ENCODE data around the gene TMC8.
"Not testable (repeated sequence)": the region's sequence is repeated elsewhere in the genome, so short reads cannot be mapped to it uniquely, and the experiment has no call there.

Gene TMC8

GRCh38 chr17:78138204-78139060 lies 7.9 kb downstream of the TMC8 start:
- FAIRE-seq = no peak

DNA sequence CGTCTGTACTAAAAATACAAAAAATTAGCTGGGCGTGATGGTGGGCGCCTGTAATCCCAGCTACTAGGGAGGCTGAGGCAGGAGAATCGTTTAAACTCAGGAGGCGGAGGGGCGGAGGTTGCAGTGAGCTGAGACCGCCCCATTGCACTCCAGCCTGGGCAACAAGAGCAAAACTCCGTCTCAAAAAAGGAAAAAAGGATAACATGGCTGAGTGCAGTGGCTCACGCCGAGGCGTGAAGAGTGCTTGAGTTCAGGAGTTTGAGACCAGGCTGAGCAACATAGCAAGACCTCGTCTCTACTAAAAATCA lies 9.2 kb downstream of the TMC8 start:
- FAIRE-seq = not testable (repeated sequence)

GRCh38 chr17:78140169-78141051 lies 9.8 kb downstream of the TMC8 start:
- FAIRE-seq = peak; percentile 55

GRCh38 chr17:78141437-78142118 lies 11.0 kb downstream of the TMC8 start:
- no peak for FAIRE-seq

- no peak for FAIRE-seq
Measured at GRCh38 chr17:78142119-78142861, 11.7 kb downstream of the TMC8 start.

DNA sequence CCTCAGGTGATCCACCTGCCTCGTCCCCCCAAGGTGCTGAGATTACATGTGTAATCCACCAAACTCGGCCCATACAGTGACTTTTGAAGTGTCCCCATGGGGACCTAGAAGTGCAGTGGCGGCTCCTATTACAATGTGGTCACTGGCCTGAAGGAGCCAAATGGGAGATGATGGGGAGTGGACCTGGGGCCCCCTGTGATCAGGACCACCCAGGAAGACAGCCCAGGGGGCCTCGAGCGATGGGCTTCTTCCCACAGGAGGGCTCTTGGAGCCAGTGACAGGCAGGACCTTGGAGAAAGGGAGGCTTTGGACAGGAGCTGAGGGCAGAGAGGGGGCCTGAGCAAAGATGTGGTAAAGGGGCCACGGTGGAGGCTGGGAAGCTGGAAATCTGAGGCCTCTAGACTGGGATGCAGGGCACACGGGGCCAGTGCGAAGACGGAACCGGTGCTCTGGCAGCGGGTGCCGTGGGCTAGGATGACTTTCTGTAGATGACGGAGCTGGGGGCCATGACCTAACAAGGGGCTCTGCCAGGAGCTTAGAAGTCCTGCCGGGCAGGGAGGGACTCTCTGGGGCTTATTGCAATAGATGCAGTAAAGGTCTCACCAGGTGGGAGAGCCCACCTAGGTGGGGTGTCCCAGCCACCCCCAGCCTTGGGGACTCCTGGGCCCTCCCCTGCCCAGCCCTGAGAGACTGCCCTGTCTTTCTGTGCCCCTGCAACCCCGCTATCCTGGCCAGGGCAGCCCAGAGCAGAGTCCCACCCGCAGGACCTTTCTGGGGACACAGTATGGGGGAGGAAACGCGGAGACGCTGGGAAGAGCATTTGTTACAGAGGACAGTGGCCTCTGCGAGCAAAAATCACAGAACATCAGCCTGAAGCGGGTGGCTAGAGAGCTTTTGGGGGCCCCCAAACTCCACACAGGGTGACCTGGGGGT lies 12.9 kb downstream of the TMC8 start:
- FAIRE-seq = no peak

- no peak for FAIRE-seq
Measured at GRCh38 chr17:78144147-78144719, 13.7 kb downstream of the TMC8 start.

- FAIRE-seq = no peak
Measured at GRCh38 chr17:78144736-78145641, 14.4 kb downstream of the TMC8 start.

DNA sequence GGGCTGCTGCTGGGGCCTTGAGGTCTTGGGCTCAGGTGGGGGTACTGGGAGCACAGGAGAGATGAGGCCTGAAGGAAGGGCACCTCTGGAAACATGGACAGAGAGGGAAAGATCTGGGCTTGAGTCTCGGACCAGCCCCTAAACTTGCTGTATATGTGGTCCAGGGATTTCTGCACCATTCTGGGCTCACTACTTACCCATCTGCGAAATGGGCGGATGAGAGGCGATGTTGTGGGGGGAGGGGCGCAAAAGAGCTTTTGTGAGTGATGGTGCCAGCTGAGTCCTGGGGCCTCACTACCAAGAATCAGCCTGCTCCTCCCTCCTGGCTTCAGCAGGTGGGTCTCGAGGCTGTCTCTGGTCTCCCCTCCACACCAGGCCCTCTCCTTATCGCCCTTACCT lies 15.9 kb downstream of the TMC8 start:
- no peak for FAIRE-seq

- FAIRE-seq = no peak
Measured at GRCh38 chr17:78146881-78147280, 16.3 kb downstream of the TMC8 start.

DNA sequence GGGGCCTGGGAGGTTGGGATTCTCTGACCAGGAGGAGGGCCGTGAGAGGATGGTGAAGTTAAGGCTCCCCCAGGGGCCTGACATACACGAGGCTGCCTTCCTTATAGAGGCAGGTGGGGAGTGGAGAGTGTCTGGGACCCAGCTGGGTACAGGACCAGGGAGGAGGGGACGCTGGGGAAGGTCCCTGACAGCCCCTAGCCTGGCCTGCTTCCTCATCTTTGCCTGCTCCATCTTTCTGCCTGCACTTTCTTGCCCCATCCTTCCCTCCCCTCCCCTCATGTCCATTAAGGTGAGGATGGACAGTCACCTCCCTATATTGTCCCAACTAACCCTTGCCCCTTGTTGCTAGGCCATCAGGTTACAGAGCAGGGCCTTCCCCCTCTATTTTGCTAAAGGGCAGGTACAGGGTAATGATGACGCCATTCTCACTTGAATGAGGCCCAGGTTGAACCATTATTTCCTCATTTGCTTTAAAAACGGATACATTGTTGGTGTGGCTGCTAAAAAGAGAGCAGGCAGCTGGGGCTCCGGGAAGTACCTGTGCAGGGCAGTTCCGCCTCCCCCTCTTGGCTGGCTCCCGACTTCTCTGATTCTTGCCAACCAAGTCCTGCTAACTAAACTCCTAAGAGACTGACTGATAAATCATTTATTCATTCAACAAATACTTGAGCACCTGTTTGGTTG lies 16.9 kb downstream of the TMC8 start:
- FAIRE-seq = no peak

DNA sequence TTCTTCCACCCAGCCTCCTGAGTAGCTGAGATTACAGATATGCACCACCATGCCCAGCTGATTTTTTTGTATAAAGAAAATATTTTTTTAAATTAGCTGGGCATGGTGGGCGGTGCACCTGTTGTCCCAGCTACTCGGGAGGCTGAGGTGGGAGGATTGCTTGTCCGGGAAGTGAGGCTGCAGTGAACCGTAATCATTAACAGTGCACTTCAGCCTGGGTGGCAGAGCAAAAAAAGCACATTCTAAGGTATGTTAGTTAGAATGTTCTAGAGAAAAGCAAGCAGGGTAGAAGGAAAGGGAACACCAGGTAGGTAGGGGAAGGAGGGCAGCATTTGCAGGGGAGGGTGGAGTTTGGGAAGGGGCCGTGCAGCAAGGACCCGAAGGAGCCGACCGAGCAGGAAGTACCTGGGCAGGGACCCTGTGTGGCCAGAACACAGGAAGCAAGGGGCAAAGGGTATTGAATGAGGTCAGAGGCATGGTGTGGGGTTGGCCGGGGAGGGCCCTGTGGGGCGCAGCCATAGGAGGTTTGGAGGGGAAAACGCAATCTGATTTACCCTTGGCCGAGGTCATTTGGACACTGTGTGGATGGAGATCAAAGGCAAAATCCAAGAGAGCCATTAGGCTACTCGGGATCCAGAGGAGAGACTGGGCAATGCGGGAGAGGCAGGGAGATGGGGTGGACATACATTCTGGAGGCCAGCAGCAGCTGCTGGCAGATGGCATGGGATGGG lies 17.9 kb downstream of the TMC8 start:
- FAIRE-seq = no peak

GRCh38 chr17:78151514-78152008 lies 21.0 kb downstream of the TMC8 start:
- no peak for FAIRE-seq

- FAIRE-seq = no peak
Measured at GRCh38 chr17:78154903-78155811, 24.6 kb downstream of the TMC8 start.

DNA sequence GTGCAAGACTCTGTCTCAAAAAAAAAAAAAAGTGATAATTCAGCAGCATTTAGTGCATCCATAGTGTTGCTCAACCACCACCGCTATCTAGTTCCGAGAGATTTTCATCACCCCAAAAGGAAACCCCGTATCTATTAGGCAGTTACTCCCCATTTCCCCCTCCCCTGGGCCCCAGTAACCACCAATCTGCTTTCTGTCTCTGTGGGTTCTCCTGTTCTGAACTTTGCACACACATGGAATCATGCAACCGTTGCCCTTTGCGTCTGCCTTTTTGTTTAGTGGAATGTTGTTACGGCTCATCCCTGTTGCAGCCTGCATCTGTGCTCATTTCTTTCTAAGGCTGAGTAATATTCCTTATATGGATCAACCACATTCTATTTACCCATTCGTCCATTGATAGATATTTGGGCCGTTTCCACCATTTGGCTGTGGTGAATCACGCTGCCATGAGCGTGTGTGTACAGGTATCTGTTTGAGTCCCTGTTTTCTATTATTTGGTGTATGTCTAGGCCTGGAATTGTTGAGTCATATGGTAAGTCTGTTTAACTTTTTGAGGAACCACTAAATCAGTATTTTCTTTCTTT lies 29.1 kb downstream of the TMC8 start:
- FAIRE-seq = no peak

DNA sequence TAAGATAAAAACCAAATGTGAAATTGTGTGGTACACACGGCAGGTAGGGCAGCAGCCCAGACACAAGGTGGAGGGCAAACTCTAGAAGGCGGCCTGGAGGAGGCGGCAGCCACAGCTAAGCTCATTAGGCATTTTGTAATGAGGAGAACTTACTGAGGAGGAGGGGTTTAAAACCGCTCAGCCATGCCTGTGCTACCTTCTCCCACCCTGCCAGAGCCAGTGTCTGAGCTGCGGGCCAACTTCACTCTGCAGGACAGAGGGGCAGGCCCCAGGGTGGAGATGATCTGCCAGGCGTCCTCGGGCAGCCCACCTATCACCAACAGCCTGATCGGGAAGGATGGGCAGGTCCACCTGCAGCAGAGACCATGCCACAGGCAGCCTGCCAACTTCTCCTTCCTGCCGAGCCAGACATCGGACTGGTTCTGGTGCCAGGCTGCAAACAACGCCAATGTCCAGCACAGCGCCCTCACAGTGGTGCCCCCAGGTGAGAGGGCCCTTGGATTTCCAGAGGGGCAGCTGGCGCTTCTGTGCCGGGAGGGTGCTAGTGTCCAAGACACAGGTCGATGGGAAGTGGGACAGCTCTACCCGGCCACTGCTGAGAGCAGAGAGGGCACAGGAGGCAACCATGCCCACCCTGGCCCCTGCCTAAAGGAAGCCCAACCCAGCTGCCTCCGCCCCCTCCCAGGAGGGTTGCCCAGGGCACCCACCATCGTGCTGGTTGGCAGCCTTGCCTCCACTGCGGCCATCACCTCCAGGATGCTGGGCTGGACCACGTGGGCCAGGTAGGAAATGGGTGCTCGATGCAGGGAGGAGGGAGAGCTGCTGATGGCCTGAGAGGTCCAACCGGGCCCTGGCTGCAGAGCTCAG lies 33.5 kb downstream of the TMC8 start:
- FAIRE-seq = no peak
